Endothelial cell of umbilical vein (primary cell): ENCODE data around the gene C22orf39. TPM values are rescaled to one million over a fixed set of nuclear protein-coding genes. Genes with fewer than 3 reads are reported as not detected.

Experiments
- BruUV-seq: library from RNA; stranded (reverse); fragments of 400-500 nt; replicated peaks from 2 replicates; lab custom pipeline; 2021; lab: Mats Ljungman, UMichigan
- CTCF ChIA-PET: fragments of 300-600, 350-600 bp; sonication (Branson Sonifier 250); formaldehyde crosslinking; loops from one replicate; lab custom pipeline; 2021; ENCODE audit warnings: antibody characterized with exemption, inconsistent platforms; lab: Charles Lee
- POLR2A ChIA-PET: fragments of 300-600, 350-600 bp; sonication (Branson Sonifier 250); formaldehyde crosslinking; loops from one replicate; lab custom pipeline; 2021; ENCODE audit warnings: antibody characterized with exemption, inconsistent platforms; lab: Charles Lee
- DNase-seq: peaks from one replicate; pipeline ENCODE4 v3.0.0-alpha.2; 2011; ENCODE audit warnings: low read depth, low spot score
- FAIRE-seq: peaks from 2 replicates; lab custom pipeline; 2011; peaks lifted over from hg19 to GRCh38; lab: Jason Lieb, UNC
- H2AFZ ChIP-seq: 2 replicates; pipeline ENCODE4 v1.6.0; 2012; ENCODE audit warnings: low read depth, low read length, control low read depth, inconsistent platforms
- H3K27ac ChIP-seq: 2 replicates; pipeline ENCODE4 v1.5.1; 2011; ENCODE audit warnings: low read depth, mild to moderate bottlenecking, control low read depth, low read length, moderate library complexity; ENCODE audit not compliant: insufficient read depth
- H3K27me3 ChIP-seq, 2 experiments: 2 replicates each; pipeline versions ENCODE4 v1.6.0 to v1.6.1; 2011; ENCODE audit warnings: low read length in 2 of 2, mixed read lengths in 1 of 2; ENCODE audit not compliant: control insufficient read depth in 2 of 2, insufficient read depth in 2 of 2
- H3K36me3 ChIP-seq, 2 experiments: 2 replicates in 1 of 2; 3 replicates in 1 of 2; pipeline ENCODE4 v1.5.1; 2011; ENCODE audit warnings: low read length in 2 of 2, mild to moderate bottlenecking in 1 of 2, moderate library complexity in 1 of 2; ENCODE audit not compliant: control insufficient read depth in 2 of 2, insufficient read depth in 2 of 2; ENCODE audit errors: extremely low read depth in 1 of 2
- H3K4me1 ChIP-seq: 3 replicates; pipeline ENCODE4 v1.5.1; 2011; ENCODE audit warnings: mild to moderate bottlenecking, low read length; ENCODE audit not compliant: control insufficient read depth, insufficient read depth; ENCODE audit errors: extremely low read depth
- H3K4me2 ChIP-seq: 2 replicates; pipeline ENCODE4 v1.6.1; 2011; ENCODE audit warnings: low read length, control low read depth, mixed read lengths; ENCODE audit not compliant: insufficient read depth
- H3K4me3 ChIP-seq, 3 experiments: fragments of 200-600 bp in 1 of 3; sonication (generic), shearing (Covaris generic) in 1 of 3; replicated peaks in 1 of 3; 2 replicates each; pipeline ENCODE4 v1.5.1; 2011 to 2016; ENCODE audit warnings: control low read depth in 3 of 3, low read length in 3 of 3, mild to moderate bottlenecking in 2 of 3, inconsistent platforms in 1 of 3, low read depth in 1 of 3, moderate library complexity in 1 of 3; ENCODE audit not compliant: insufficient read depth in 1 of 3
- H3K79me2 ChIP-seq: 2 replicates; pipeline ENCODE4 v1.6.0; 2012; ENCODE audit warnings: low read length, inconsistent platforms; ENCODE audit not compliant: control insufficient read depth, insufficient read depth
- H3K9ac ChIP-seq: replicated peaks from 2 replicates; pipeline ENCODE3; 2011; ENCODE audit warnings: low read length, control low read depth; ENCODE audit not compliant: insufficient read depth; ENCODE audit errors: extremely low read depth
- H3K9me1 ChIP-seq: replicated peaks from 3 replicates; pipeline ENCODE4 v1.6.0; 2011; ENCODE audit warnings: mild to moderate bottlenecking, low read length; ENCODE audit not compliant: control insufficient read depth, insufficient read depth; ENCODE audit errors: extremely low read depth
- H3K9me3 ChIP-seq: replicated peaks from 2 replicates; pipeline ENCODE4 v1.5.1; 2012; ENCODE audit warnings: low read length, inconsistent platforms; ENCODE audit not compliant: control insufficient read depth, insufficient read depth
- H4K20me1 ChIP-seq: replicated peaks from 2 replicates; pipeline ENCODE3; 2011; ENCODE audit warnings: mild to moderate bottlenecking, low read length; ENCODE audit not compliant: control insufficient read depth, insufficient read depth; ENCODE audit errors: extremely low read depth
- CTCF ChIP-seq, 2 donors: IDR thresholded peaks; 1 replicate in 1 of 2; 2 replicates in 1 of 2; pipeline ENCODE4 v1.5.1; 2011; ENCODE audit warnings: low read length in 2 of 2, mild to moderate bottlenecking in 2 of 2, moderate library complexity in 2 of 2, control low read depth in 1 of 2, inconsistent platforms in 1 of 2, low read depth in 1 of 2; ENCODE audit not compliant: insufficient read depth in 1 of 2; ENCODE audit errors: extremely low read depth in 1 of 2
- EZH2 ChIP-seq: IDR thresholded peaks from 2 replicates; pipeline ENCODE4 v1.6.1; 2012; ENCODE audit warnings: borderline replicate concordance, low read depth, mild to moderate bottlenecking, moderate library complexity, low read length, inconsistent platforms; ENCODE audit not compliant: severe bottlenecking
- FOS ChIP-seq: IDR thresholded peaks from 2 replicates; pipeline ENCODE4 v1.6.1; 2011; ENCODE audit warnings: mild to moderate bottlenecking, low read length, moderate library complexity, borderline replicate concordance; ENCODE audit not compliant: insufficient read depth
- GATA2 ChIP-seq: IDR thresholded peaks from 2 replicates; pipeline ENCODE4 v1.7.0; 2011; ENCODE audit warnings: low read depth, mild to moderate bottlenecking, moderate library complexity, mixed read lengths, low read length; ENCODE audit not compliant: insufficient read length, insufficient read depth
- JUN ChIP-seq: IDR thresholded peaks from 2 replicates; pipeline ENCODE4 v1.6.1; 2011; ENCODE audit warnings: borderline replicate concordance, low read depth; ENCODE audit not compliant: insufficient read length, insufficient read depth
- MAX ChIP-seq: IDR thresholded peaks from 2 replicates; pipeline ENCODE4 v1.6.1; 2011; ENCODE audit not compliant: insufficient read depth, insufficient read length
- MYC ChIP-seq: IDR thresholded peaks from one replicate; pipeline ENCODE4 v1.6.1; 2011; ENCODE audit warnings: mild to moderate bottlenecking, low read depth, low read length
- POLR2A ChIP-seq: IDR thresholded peaks from 2 replicates; pipeline ENCODE4 v1.6.1; 2012; ENCODE audit warnings: low read depth, mild to moderate bottlenecking, control low read depth, low read length
- POLR2AphosphoS5 ChIP-seq: IDR thresholded peaks from 2 replicates; pipeline ENCODE4 v1.6.1; 2012; ENCODE audit warnings: low read depth, mild to moderate bottlenecking, control low read depth, low read length, moderate library complexity; ENCODE audit not compliant: insufficient read depth
- dilution Hi-C: fragments of 300-500 bp; cut with MboI; formaldehyde crosslinking; loops from one replicate; pipeline ENCODE4 v1.15.0; 2019; ENCODE audit warnings: low sequenced_read_pairs; ENCODE audit not compliant: extremely low pct_ligation_motif_present
- intact Hi-C: fragments of 100-400 bp; cut with micrococcal nuclease; formaldehyde crosslinking; loops from one replicate; pipeline ENCODE4 v1.10.0; 2022
- polyA plus RNA-seq, 4 experiments: library from polyadenylated mRNA; depleted of rRNA in 3 of 4; stranded (reverse) in 3 of 4; unstranded in 1 of 4; fragments of >200 nt; gene quantifications; 2 replicates each; pipeline versions ENCODE4 v1.2.1 to v1.2.3, GENCODE V29; 2011 to 2012; ENCODE audit warnings: missing spikeins in 1 of 4
- total RNA-seq: library from RNA; stranded (reverse); gene quantifications from 2 replicates; pipeline ENCODE4 v1.2.3, GENCODE V29; 2021

Gene C22orf39
- total and polyA plus RNA-seq, 2 donors (not counting 3 experiments of a cell fraction or from before 2014, with no cell fraction given) = 26.1 to 28.0 TPM

GRCh38 chr22:19398206-19398605, 49.3 kb downstream of the C22orf39 start:
- Histone ChIP-seq H3K36me3 (peaks cover 13 to 24% of the 10 kb centered on the region in 2 experiments), H4K20me1 (no peaks in the 10 kb centered on the region), H3K4me2 (no peak overlapping the region), H3K9me3 (no peaks in the 10 kb centered on the region), H3K27ac (no peak overlapping the region), H3K4me1 (no peaks in the 10 kb centered on the region), H3K9ac (no peak overlapping the region), H3K79me2 (no peaks in the 10 kb centered on the region), H3K9me1 (no peaks in the 10 kb centered on the region), H3K4me3 (no peak overlapping the region), H3K27me3 (no peaks in the 10 kb centered on the region), H2AFZ (no peak overlapping the region)
- TF ChIP-seq MAX (no peak), POLR2A (no peak), JUN (no peak), FOS (no peak), POLR2AphosphoS5 (no peak), GATA2 (no peak), EZH2 (no peak), MYC (no peak), CTCF (IDR thresholded peaks at IDR 0.05; ENCODE audit: extremely low read depth in 1 of 2, insufficient read depth in 1 of 2, low read depth in 1 of 2, low read length in 2 of 2) (no peak)
- dilution Hi-C loops = no loop called here
- BruUV-seq = no TSS peak
- DNase-seq = no peak
- no peak for FAIRE-seq
- CTCF ChIA-PET = no interaction called here
- POLR2A ChIA-PET = no interaction called here
- intact Hi-C loops = no loop called here
